Smooth muscle cell of the umbilical artery (primary cell): ENCODE results near the gene LY6G6C. TPM values are rescaled to one million over a fixed set of nuclear protein-coding genes. Genes with fewer than 3 reads are reported as not detected.

Experiments
- total RNA-seq: library from RNA; depleted of rRNA; stranded (reverse); fragments of >200 nt; gene quantifications from 2 replicates; pipeline ENCODE4 v1.2.3, GENCODE V29; 2014

The LY6G6C gene
- not detected in 2 replicates for total RNA-seq

GRCh38 chr6:31721351-31722020 is at the start of gene LY6G6C:
Gene LY6G6C, minus strand, starts transcription at chr6:31721746. Its CDS starts 67 bp downstream, at chr6:31721679.

GRCh38 chr6:31762356-31762755 is 40.8 kb upstream of the LY6G6C start, which contains the start of gene SAPCD1:
Gene SAPCD1, plus strand, starts transcription at chr6:31762656. Its CDS starts 399 bp downstream, at chr6:31763055.

GRCh38 chr6:31739639-31740396 is 18.3 kb upstream of the LY6G6C start, which contains the start of gene MSH5:
Gene MSH5, plus strand, starts transcription at chr6:31740005. Its CDS starts 462 bp downstream, at chr6:31740467.

GRCh38 chr6:31736021-31736767 is 14.6 kb upstream of the LY6G6C start, which contains the start of gene CLIC1:
Gene CLIC1, minus strand, starts transcription at chr6:31736530. Its CDS starts 230 bp downstream, at chr6:31736300.

GRCh38 chr6:31728767-31729514 is 7.4 kb upstream of the LY6G6C start, which contains the start of gene DDAH2:
Gene DDAH2, minus strand, starts transcription at chr6:31729299. Its CDS starts 138 bp downstream, at chr6:31729161.

GRCh38 chr6:31723245-31723979 is 1.9 kb upstream of the LY6G6C start, which contains the start of gene MPIG6B:
Gene MPIG6B, plus strand, starts transcription at chr6:31723373. Its CDS starts 11 bp downstream, at chr6:31723384.

GRCh38 chr6:31715022-31715958 is 6.3 kb downstream of the LY6G6C start, which contains the start of gene LY6G6D:
Gene LY6G6D, plus strand, starts transcription at chr6:31715348. Its CDS starts 8 bp downstream, at chr6:31715356.

GRCh38 chr6:31706599-31706998 is 14.9 kb downstream of the LY6G6C start, which contains the start of gene LY6G6F:
Gene LY6G6F, plus strand, starts transcription at chr6:31706866. Its CDS starts 41 bp downstream, at chr6:31706907.

GRCh38 chr6:31702819-31703716 is 18.5 kb downstream of the LY6G6C start, which contains the start of gene ABHD16A:
Gene ABHD16A, minus strand, starts transcription at chr6:31703324. Its CDS starts 43 bp downstream, at chr6:31703281.

GRCh38 chr6:31680226-31681134 is 41.1 kb downstream of the LY6G6C start, which contains the start of gene LY6G5C:
Gene LY6G5C, minus strand, starts transcription at chr6:31681067. Its CDS starts 694 bp downstream, at chr6:31680373.

GRCh38 chr6:31669676-31670075 is 51.9 kb downstream of the LY6G6C start, which contains the start of gene LY6G5B:
Gene LY6G5B, plus strand, starts transcription at chr6:31669976. Its CDS starts 975 bp downstream, at chr6:31670951.

Other genes with a start within 250 kb of the LY6G6C start
- gene MICB, start 223.6 kb downstream of the LY6G6C start, total RNA-seq = 6.5 and 9.6 TPM in 2 replicates
- not detected in 2 replicates for gene MCCD1, start 192.8 kb downstream of the LY6G6C start, total RNA-seq
- 222 and 273 TPM in 2 replicates for gene DDX39B, start 179.7 kb downstream of the LY6G6C start, total RNA-seq
- gene ATP6V1G2, start 175.1 kb downstream of the LY6G6C start, total RNA-seq = 2.6 and 3.3 TPM in 2 replicates
- 12.0 and 23.5 TPM in 2 replicates for gene NFKBIL1, start 174.1 kb downstream of the LY6G6C start, total RNA-seq
- gene LTA, start 149.5 kb downstream of the LY6G6C start, total RNA-seq = not detected in 2 replicates
- gene TNF, start 146.2 kb downstream of the LY6G6C start, total RNA-seq = under 0.01 TPM in 1 of 2 replicates, not detected in the other
- gene LTB, start 139.3 kb downstream of the LY6G6C start, total RNA-seq = not detected in 2 replicates
- not detected in 2 replicates for gene LST1, start 135.5 kb downstream of the LY6G6C start, total RNA-seq
- not detected in 2 replicates for gene NCR3, start 128.7 kb downstream of the LY6G6C start, total RNA-seq
- gene AIF1, start 106.5 kb downstream of the LY6G6C start, total RNA-seq = not detected in 2 replicates
- gene PRRC2A, start 101.0 kb downstream of the LY6G6C start, total RNA-seq = 29.1 and 76.5 TPM in 2 replicates
- gene BAG6, start 69.1 kb downstream of the LY6G6C start, total RNA-seq = 116 and 226 TPM in 2 replicates
- gene APOM, start 65.9 kb downstream of the LY6G6C start, total RNA-seq = 0.60 and 0.89 TPM in 2 replicates
- 16.6 and 22.0 TPM in 2 replicates for gene C6orf47, start 61.0 kb downstream of the LY6G6C start, total RNA-seq
- 10.1 and 10.3 TPM in 2 replicates for gene GPANK1, start 56.7 kb downstream of the LY6G6C start, total RNA-seq
- 73.6 and 90.3 TPM in 2 replicates for gene CSNK2B, start 55.7 kb downstream of the LY6G6C start, total RNA-seq
- 2.9 and 3.0 TPM in 2 replicates for gene LY6G5B, start 51.8 kb downstream of the LY6G6C start, total RNA-seq
- 0.51 and 0.59 TPM in 2 replicates for gene LY6G5C, start 40.7 kb downstream of the LY6G6C start, total RNA-seq
- gene ABHD16A, start 18.4 kb downstream of the LY6G6C start, total RNA-seq = 38.6 and 56.1 TPM in 2 replicates
- not detected in 2 replicates for gene LY6G6F, start 14.9 kb downstream of the LY6G6C start, total RNA-seq
- not detected in 2 replicates for gene LY6G6D, start 6.4 kb downstream of the LY6G6C start, total RNA-seq
- not detected in 2 replicates for gene MPIG6B, start 1.6 kb upstream of the LY6G6C start, total RNA-seq
- gene DDAH2, start 7.6 kb upstream of the LY6G6C start, total RNA-seq = 54.9 and 59.1 TPM in 2 replicates
- 514 and 620 TPM in 2 replicates for gene CLIC1, start 14.8 kb upstream of the LY6G6C start, total RNA-seq
- gene MSH5, start 18.3 kb upstream of the LY6G6C start, total RNA-seq = 3.6 and 10.9 TPM in 2 replicates
- 1.2 TPM in 2 replicates for gene SAPCD1, start 40.9 kb upstream of the LY6G6C start, total RNA-seq
- 0.09 TPM in 1 of 2 replicates, not detected in the other for gene VWA7, start 55.6 kb upstream of the LY6G6C start, total RNA-seq
- gene VARS1, start 74.0 kb upstream of the LY6G6C start, total RNA-seq = 67.4 and 123 TPM in 2 replicates
- 17.2 and 18.4 TPM in 2 replicates for gene LSM2, start 85.2 kb upstream of the LY6G6C start, total RNA-seq
- gene HSPA1L, start 93.5 kb upstream of the LY6G6C start, total RNA-seq = 1.2 and 2.1 TPM in 2 replicates
- gene HSPA1A, start 93.8 kb upstream of the LY6G6C start, total RNA-seq = 73.6 and 99.1 TPM in 2 replicates
- gene HSPA1B, start 106.0 kb upstream of the LY6G6C start, total RNA-seq = 84.9 and 117 TPM in 2 replicates
- 72.0 and 133 TPM in 2 replicates for gene NEU1, start 141.1 kb upstream of the LY6G6C start, total RNA-seq
- 0.05 and 0.30 TPM in 2 replicates for gene SLC44A4, start 157.3 kb upstream of the LY6G6C start, total RNA-seq
- 51.1 and 57.6 TPM in 2 replicates for gene EHMT2, start 176.0 kb upstream of the LY6G6C start, total RNA-seq
- 3.6 and 4.7 TPM in 2 replicates for gene ZBTB12, start 180.3 kb upstream of the LY6G6C start, total RNA-seq
- gene C2, start 206.0 kb upstream of the LY6G6C start, total RNA-seq = 0.42 and 0.89 TPM in 2 replicates
- gene CFB, start 224.3 kb upstream of the LY6G6C start, total RNA-seq = 4.1 and 28.8 TPM in 2 replicates
- gene NELFE, start 237.2 kb upstream of the LY6G6C start, total RNA-seq = 89.1 and 109 TPM in 2 replicates
- gene SKIC2, start 237.4 kb upstream of the LY6G6C start, total RNA-seq = 60.3 and 63.7 TPM in 2 replicates